RWPE1 (cell line): Measurements from ENCODE around the gene IQCH.

ENCODE experiments used
- CTCF ChIA-PET: fragments of 350-600 bp; sonication (Branson Sonifier 250); formaldehyde crosslinking; extraction: SDS; loops from one replicate; lab custom pipeline; 2021; lab: Yijun Ruan, JAX
- POLR2A ChIA-PET: fragments of 400-600 bp; formaldehyde crosslinking; extraction: SDS; loops from one replicate; lab custom pipeline; 2020; ENCODE audit warnings: antibody characterized with exemption; ENCODE audit not compliant: low non-redundant PET; lab: Yijun Ruan, JAX
- DNase-seq: peaks from one replicate; pipeline ENCODE4 v3.0.0; 2012; ENCODE audit warnings: low spot score
- H3K27ac ChIP-seq: fragments of 450-650 bp; 2 replicates; pipeline ENCODE4 v1.5.1; 2017
- CTCF ChIP-seq: fragments of 450-650 bp; conservative IDR thresholded peaks from 2 replicates; pipeline ENCODE4 v1.5.1; 2017; ENCODE audit warnings: low read depth, mild to moderate bottlenecking

The IQCH gene

GRCh38 chr15:67400890-67401289 lies 146.3 kb downstream of the IQCH start:
- ChIA-PET CTCF (no interaction called here), POLR2A (no interaction called here)
- no peak overlapping the region for H3K27ac ChIP-seq
- TF ChIP-seq CTCF = no peak
- no peak for DNase-seq

- H3K27ac ChIP-seq = no peak overlapping the region
- no peak for TF ChIP-seq CTCF
- no peak for DNase-seq
- CTCF ChIA-PET = interaction anchor here (1.0 kb wide), 1 partner anchor 15 kb away, joined by 3 read pairs; no protein-coding TSS in a partner anchor
- POLR2A ChIA-PET = no interaction called here
These were observed 146.8 kb downstream of the IQCH start for GRCh38 chr15:67401336-67401735.

GRCh38 chr15:67403428-67404154 lies 149.0 kb downstream of the IQCH start:
- no peak for TF ChIP-seq CTCF
- ChIA-PET CTCF (interaction anchor here (1.2 kb wide), 1 partner anchor 53 kb away, joined by 3 read pairs; no protein-coding TSS in a partner anchor), POLR2A (no interaction called here)
- DNase-seq = no peak
- H3K27ac ChIP-seq = no peak overlapping the region

- peak; percentile 19 for DNase-seq
- H3K27ac ChIP-seq = no peak overlapping the region
- no peak for TF ChIP-seq CTCF
- CTCF ChIA-PET = interaction anchor here (0.9 kb wide), 1 partner anchor 28 kb away, joined by 3 read pairs; no protein-coding TSS in a partner anchor
- POLR2A ChIA-PET = no interaction called here
These were observed 150.9 kb downstream of the IQCH start for GRCh38 chr15:67405208-67406191.

GRCh38 chr15:67406257-67406861 lies 151.8 kb downstream of the IQCH start:
- TF ChIP-seq CTCF = no peak
- ChIA-PET POLR2A (no interaction called here), CTCF (interaction anchor here (1.3 kb wide), 1 partner anchor 27 kb away, joined by 6 read pairs; no protein-coding TSS in a partner anchor)
- no peak for DNase-seq
- no peak overlapping the region for H3K27ac ChIP-seq

GRCh38 chr15:67407786-67408185 lies 153.2 kb downstream of the IQCH start:
- CTCF ChIA-PET = interaction anchor here (1.3 kb wide), 1 partner anchor 26 kb away, joined by 6 read pairs; no protein-coding TSS in a partner anchor
- no peak for DNase-seq
- no peak overlapping the region for H3K27ac ChIP-seq
- POLR2A ChIA-PET = no interaction called here
- TF ChIP-seq CTCF = no peak
